GM18505 (cell line): ENCODE results near the gene TAF7L.
"Not testable (repeated sequence)": the region's sequence is repeated elsewhere in the genome, so short reads cannot be mapped to it uniquely, and the experiment has no call there.

Experiments
- ATAC-seq: cut with Tn5 transposase; IDR thresholded peaks from one replicate; pipeline ENCODE4 v1.9.1; 2021; ENCODE audit not compliant: unreplicated experiment
- POLR2A ChIP-seq: IDR thresholded peaks from 4 replicates; pipeline ENCODE4 v1.6.1; 2011; ENCODE audit warnings: borderline replicate concordance; ENCODE audit not compliant: insufficient read depth, insufficient read length; ENCODE audit errors: extremely low read depth

The TAF7L gene

DNA sequence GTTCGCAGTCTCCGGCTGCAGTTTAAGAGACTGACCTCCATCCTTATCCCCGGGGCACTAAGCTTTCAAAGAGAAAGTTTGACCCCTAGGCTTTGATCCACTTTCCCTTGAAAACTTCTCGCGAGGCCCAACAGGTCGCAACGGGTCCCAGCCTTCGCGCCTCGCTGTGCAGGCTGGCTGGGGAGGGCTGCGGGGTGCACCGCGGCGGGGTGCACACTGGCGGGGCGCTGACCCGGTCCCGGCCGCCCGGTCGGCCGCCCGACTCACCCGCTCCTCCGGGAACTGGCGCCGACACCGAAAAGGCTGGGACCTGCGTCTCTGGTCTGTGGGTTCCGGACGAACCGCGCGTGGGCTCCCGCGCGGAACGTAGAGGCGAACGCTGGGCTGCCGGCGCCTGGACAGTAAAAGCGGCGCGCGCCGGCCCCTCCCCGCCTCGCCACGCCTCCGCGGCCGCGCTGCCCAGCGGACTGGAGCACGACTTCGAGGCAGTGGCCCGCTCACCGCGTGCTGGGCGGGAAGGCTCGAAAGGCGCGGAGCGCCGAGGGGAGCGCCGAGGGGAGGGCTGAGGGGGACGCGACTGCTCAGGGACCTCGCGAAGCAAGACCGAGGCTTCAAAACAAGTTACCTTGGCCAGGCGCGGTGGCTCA lies at the start of gene TAF7L:
Gene TAF7L (minus strand): TSS at position 378 of the 647 bp plus-strand sequence. CDS start 3,791 bp downstream, outside the sequence.
- no peak for ATAC-seq
- TF ChIP-seq POLR2A: no peak

DNA sequence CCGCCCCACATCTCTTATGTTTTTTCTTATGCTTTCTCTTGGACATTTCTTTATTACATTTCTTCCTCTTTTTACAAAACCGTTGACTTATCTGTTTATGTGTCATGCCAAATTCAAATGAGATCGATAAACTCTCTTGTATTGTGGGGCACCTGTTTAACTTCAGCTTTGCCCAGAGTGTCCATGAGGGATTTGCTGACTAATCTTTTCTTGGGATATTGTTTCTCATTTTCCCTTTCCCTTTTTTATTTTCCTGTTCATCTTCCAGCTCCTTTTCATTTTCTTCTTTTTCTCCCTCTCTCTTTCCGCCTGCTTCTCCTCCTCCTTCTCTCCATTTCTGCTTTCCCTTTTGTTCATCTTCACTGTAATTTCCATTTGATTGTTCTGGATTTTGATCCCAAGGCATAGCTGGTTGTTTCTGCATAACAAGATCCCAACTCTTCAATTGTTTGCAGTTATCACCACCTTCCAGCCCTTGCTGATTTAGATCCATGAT lies 46.7 kb upstream of the TAF7L start:
- no peak for ATAC-seq
- TF ChIP-seq POLR2A: no peak

DNA sequence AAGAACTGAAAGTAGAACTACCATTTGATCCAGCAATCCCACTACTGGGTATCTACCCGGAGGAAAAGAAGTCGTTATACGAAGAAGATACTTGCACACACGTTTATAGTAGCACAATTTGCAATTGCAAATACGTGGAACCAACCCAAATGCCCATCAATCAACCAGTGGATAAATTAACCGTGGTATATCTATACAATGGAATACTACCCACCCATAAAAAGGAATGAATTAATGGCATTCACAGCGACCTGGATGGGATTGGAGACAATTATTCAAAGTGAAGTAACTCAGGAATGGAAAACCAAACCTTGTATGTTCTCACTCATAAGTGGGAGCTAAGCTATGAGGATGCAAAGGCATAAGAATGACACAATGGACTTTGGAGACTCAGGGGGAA lies 43.2 kb upstream of the TAF7L start:
- ATAC-seq: not testable (repeated sequence)

DNA sequence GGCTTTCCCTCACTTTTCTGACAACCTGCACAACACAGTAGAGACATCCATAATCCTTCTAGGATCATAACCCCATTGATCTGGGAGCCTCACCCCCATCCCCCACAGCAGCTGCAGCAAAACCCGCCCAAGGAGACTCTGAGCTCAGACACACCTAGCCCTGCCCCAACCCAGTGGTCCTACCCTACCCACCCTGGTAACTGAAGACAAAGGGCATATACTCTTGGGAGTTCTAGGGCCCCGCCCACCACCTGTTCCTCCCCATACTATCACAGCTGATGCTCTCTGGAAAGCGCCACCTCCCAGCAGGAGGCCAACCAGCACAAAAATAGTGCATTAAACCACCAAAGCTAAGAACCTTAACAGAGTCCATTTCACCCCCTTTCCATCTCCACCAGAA lies 35.5 kb upstream of the TAF7L start:
- not testable (repeated sequence) for ATAC-seq

GRCh38 chrX:101303790-101304189 lies 12.7 kb upstream of the TAF7L start:
- TF ChIP-seq POLR2A: no peak
- ATAC-seq: no peak

- not testable (repeated sequence) for ATAC-seq
These were observed 4.5 kb upstream of the TAF7L start for GRCh38 chrX:101295603-101296002.

DNA sequence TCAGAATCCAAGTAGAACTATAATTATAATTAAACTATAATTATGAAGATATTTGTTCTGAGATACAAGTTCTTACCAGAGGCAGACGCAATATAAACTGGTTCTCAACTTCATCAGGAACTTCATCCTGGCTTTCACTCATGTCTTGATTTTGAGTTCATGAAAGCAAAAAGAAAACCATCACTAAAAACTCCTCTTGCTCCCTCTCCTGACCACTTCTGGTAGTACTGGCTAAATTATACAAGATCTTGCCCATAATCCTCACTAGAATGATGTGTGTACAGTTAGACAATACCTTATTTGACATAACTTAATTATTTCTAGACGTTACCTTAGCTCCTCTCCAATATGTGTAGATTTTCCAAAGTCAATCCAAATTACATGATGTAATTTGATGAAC lies 3.7 kb downstream of the TAF7L start:
- ATAC-seq: no peak
- no peak for TF ChIP-seq POLR2A

- TF ChIP-seq POLR2A: no peak
- no peak for ATAC-seq
These were observed 14.9 kb downstream of the TAF7L start for GRCh38 chrX:101276238-101276637.

DNA sequence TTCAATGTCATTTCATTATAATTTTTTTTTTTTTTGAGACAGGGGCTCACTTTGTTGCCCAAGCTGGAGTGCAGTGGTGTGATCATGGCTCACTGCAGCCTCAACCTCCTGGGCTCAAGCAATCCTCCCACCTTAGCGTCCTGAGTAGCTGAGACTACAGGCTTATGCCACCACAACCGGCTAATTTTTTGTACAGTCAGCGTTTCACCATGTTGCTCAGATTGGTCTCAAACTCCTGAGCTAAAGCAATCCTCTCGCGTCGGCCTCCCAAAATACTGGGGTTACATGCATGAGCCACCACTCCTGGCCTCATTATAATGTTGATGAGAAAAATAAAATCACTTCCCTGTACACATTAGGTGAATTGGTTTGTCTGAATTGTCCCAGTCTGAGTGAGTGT lies 16.9 kb downstream of the TAF7L start:
- no peak for ATAC-seq
- no peak for TF ChIP-seq POLR2A

GRCh38 chrX:101265869-101266428 lies 25.2 kb downstream of the TAF7L start:
- no peak for TF ChIP-seq POLR2A

GRCh38 chrX:101263766-101264165 lies 27.4 kb downstream of the TAF7L start:
- no peak for TF ChIP-seq POLR2A
- ATAC-seq: no peak

More at GRCh38 chrX:101265869-101266428, 25.2 kb downstream of the TAF7L start:
- ATAC-seq: no peak

DNA sequence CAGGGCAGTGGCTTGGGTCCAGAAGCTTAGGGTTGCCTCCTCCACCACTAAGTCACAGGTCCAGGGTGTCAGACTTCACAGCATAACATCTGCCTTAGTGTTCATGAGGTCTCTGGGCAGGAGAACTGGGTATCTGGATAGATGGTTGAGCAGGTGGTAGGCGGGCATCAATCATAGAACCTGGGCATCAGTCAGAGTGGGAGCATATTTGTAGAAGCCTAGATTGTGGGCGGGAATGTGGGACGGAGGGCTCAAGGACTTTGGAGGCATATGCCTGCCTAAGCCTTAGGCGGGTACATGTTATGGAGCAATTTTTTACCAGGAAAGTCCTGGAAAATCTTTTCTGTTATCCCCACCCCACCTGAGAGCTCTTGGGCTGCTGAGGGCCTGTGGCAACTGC lies 28.5 kb downstream of the TAF7L start:
- no peak for TF ChIP-seq POLR2A

GRCh38 chrX:101260435-101260834 lies 30.7 kb downstream of the TAF7L start:
- no peak for ATAC-seq
- no peak for TF ChIP-seq POLR2A

More for the DNA sequence above, 28.5 kb downstream of the TAF7L start:
- no peak for ATAC-seq

DNA sequence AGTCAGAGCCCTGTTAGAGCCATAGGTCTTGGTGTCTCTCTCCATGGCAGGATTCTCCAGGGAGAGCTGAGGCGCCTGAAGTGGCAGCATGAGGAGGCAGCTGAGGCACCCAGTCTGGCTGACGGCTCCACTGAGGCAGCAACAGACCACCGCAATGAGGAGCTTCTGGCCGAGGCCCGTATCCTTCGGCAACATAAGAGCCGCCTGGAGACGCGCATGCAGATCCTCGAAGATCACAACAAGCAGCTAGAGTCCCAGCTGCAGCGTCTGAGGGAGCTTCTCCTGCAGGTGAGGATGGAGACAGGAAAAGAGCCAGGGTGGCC lies 32.9 kb downstream of the TAF7L start:
- TF ChIP-seq POLR2A: no peak
- no peak for ATAC-seq
